Mesenchymal stem cell (in vitro differentiated cells and primary cell): Measurements from ENCODE around the gene PACRGL. TPM values are rescaled to one million over a fixed set of nuclear protein-coding genes. Genes with fewer than 3 reads are reported as not detected.
A peak's percentile ranks its signal among the peaks of the same experiment; 100 is the strongest.

Experiments
- DNase-seq: peaks from one replicate; pipeline ENCODE4 v3.0.0-alpha.2; 2013
- H2AFZ ChIP-seq: one replicate; pipeline ENCODE4 v1.6.1; 2013; ENCODE audit warnings: low read depth, mild to moderate bottlenecking, control low read depth, inconsistent platforms, low read length, moderate library complexity
- H2AK5ac ChIP-seq: 2 replicates; pipeline ENCODE4 v1.6.1; 2013; ENCODE audit warnings: low read length, moderate library complexity, mild to moderate bottlenecking, inconsistent platforms; ENCODE audit not compliant: severe bottlenecking
- H2BK120ac ChIP-seq: one replicate; pipeline ENCODE4 v1.6.1; 2013; ENCODE audit warnings: low read depth, mild to moderate bottlenecking, inconsistent platforms, low read length, moderate library complexity
- H2BK12ac ChIP-seq, 2 experiments: one replicate each; pipeline ENCODE4 v1.6.1; 2013; ENCODE audit warnings: inconsistent platforms in 2 of 2, low read length in 2 of 2, mild to moderate bottlenecking in 2 of 2, moderate library complexity in 2 of 2, control low read depth in 1 of 2
- H2BK15ac ChIP-seq: one replicate; pipeline ENCODE4 v1.6.1; 2013; ENCODE audit warnings: mild to moderate bottlenecking, low read depth, inconsistent platforms; ENCODE audit not compliant: poor library complexity, severe bottlenecking
- H2BK5ac ChIP-seq: 2 replicates; pipeline ENCODE4 v1.6.1; 2013; ENCODE audit warnings: low read depth, mild to moderate bottlenecking, low read length, control low read depth, inconsistent platforms; ENCODE audit not compliant: poor library complexity, severe bottlenecking
- H3K14ac ChIP-seq, 2 experiments: one replicate each; pipeline ENCODE4 v1.6.1; 2013; ENCODE audit warnings: inconsistent platforms in 2 of 2, low read length in 2 of 2, control low read depth in 1 of 2, mild to moderate bottlenecking in 1 of 2, moderate library complexity in 1 of 2
- H3K18ac ChIP-seq, 2 experiments: one replicate each; pipeline ENCODE4 v1.6.1; 2013; ENCODE audit warnings: inconsistent platforms in 2 of 2, low read length in 2 of 2, control low read depth in 1 of 2, low read depth in 1 of 2, mild to moderate bottlenecking in 1 of 2
- H3K23ac ChIP-seq, 2 experiments: one replicate each; pipeline ENCODE4 v1.6.1; 2013; ENCODE audit warnings: inconsistent platforms in 2 of 2, low read length in 2 of 2, mild to moderate bottlenecking in 2 of 2, moderate library complexity in 2 of 2, control low read depth in 1 of 2
- H3K27ac ChIP-seq: 2 replicates; pipeline ENCODE4 v1.5.1; 2013; ENCODE audit warnings: mild to moderate bottlenecking, moderate library complexity, low read length, control low read depth, inconsistent platforms; ENCODE audit not compliant: poor library complexity, severe bottlenecking
- H3K27me3 ChIP-seq, 2 experiments: 2 replicates each; pipeline versions ENCODE4 v1.6.1 to v1.7.0; 2013; ENCODE audit warnings: low read length in 2 of 2, mild to moderate bottlenecking in 2 of 2, moderate library complexity in 2 of 2, control low read depth in 1 of 2, inconsistent platforms in 1 of 2; ENCODE audit not compliant: control insufficient read depth in 1 of 2, insufficient read depth in 1 of 2
- H3K36me3 ChIP-seq, 2 experiments: 2 replicates each; pipeline versions ENCODE4 v1.6.1 to v1.7.0; 2013; ENCODE audit warnings: low read length in 2 of 2, control low read depth in 1 of 2, inconsistent platforms in 1 of 2, low read depth in 1 of 2, mild to moderate bottlenecking in 1 of 2; ENCODE audit not compliant: insufficient read depth in 2 of 2, control insufficient read depth in 1 of 2
- H3K4ac ChIP-seq, 2 experiments: one replicate each; pipeline ENCODE4 v1.6.1; 2013; ENCODE audit warnings: inconsistent platforms in 2 of 2, low read length in 2 of 2, mild to moderate bottlenecking in 2 of 2, moderate library complexity in 2 of 2, control low read depth in 1 of 2, low read depth in 1 of 2
- H3K4me1 ChIP-seq: 2 replicates; pipeline ENCODE4 v1.6.1; 2013; ENCODE audit warnings: low read depth, low read length, control low read depth; ENCODE audit not compliant: control insufficient read depth, insufficient read depth
- H3K4me2 ChIP-seq: 2 replicates; pipeline ENCODE4 v1.6.1; 2013; ENCODE audit warnings: low read length, mild to moderate bottlenecking, inconsistent platforms; ENCODE audit not compliant: poor library complexity, severe bottlenecking
- H3K4me3 ChIP-seq, 2 experiments: 2 replicates each; pipeline versions ENCODE4 v1.5.1 to v1.7.0; 2013; ENCODE audit warnings: low read length in 2 of 2, mild to moderate bottlenecking in 2 of 2, control low read depth in 1 of 2, low read depth in 1 of 2; ENCODE audit not compliant: insufficient read depth in 1 of 2
- H3K79me1 ChIP-seq: replicated peaks from 2 replicates; pipeline ENCODE4 v1.6.1; 2013; ENCODE audit warnings: mild to moderate bottlenecking, control low read depth, low read length, inconsistent platforms; ENCODE audit not compliant: poor library complexity, severe bottlenecking
- H3K9ac ChIP-seq: 2 replicates; pipeline ENCODE4 v1.7.0; 2013; ENCODE audit warnings: mild to moderate bottlenecking, low read length, moderate library complexity
- H3K9me3 ChIP-seq: 2 replicates; pipeline ENCODE4 v1.7.0; 2013; ENCODE audit warnings: mild to moderate bottlenecking, low read length; ENCODE audit not compliant: control insufficient read depth
- H4K8ac ChIP-seq: one replicate; pipeline ENCODE4 v1.6.1; 2013; ENCODE audit warnings: inconsistent platforms, mild to moderate bottlenecking, low read length, moderate library complexity
- H4K91ac ChIP-seq: one replicate; pipeline ENCODE4 v1.6.1; 2013; ENCODE audit warnings: mild to moderate bottlenecking, low read length, inconsistent platforms
- WGBS: methylation state at CpG from one replicate; pipeline ENCODE4 v1.1.7; 2013; ENCODE audit warnings: mixed read lengths; 5-methylcytosine and 5-hydroxymethylcytosine counted together
- polyA plus RNA-seq, 2 experiments: library from polyadenylated mRNA; stranded (reverse); fragments of 200-250 nt; gene quantifications; one replicate each; pipeline ENCODE4 v1.2.3, GENCODE V29; 2013

The PACRGL gene
- 7.6 TPM for polyA plus RNA-seq (2013, experiment 1 of 2)
- 9.2 TPM for polyA plus RNA-seq (2013, experiment 2 of 2)

DNA sequence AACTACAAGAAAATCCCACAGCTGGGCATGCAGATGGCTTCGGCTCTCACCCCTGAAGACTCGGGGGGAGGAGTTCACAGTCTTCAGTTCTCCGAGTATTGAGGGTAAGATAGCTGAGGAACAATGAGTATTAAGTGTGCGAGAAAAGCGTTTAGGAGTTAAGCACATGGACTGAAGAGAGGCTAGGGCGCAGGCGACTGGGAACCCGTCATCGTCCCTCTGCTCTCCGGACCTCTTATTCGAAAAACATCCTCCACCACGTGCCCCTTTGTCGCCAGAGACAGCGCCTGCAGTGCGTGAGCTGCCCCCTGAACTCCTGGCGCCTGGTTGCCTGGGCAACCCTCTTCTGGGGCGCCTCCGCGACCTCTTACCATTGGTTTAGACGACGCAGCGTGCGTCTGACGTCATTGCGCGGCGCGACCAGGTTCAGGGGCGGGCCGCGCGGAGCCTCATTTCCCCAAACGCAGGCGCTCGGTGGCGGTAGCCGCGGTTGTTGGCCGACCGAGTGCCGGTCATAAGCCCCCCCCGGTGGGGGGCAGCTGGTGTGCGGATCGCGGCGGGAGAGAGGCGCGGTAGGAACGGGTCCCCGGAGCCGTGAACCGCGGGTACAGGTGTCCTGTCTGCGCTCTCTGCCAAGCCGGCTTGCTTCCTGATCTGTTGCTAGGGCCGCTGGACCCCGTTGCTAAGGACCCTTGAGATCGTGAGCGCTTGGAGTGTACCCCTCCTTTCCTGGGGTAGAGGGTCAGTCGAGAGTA is at the start of gene PACRGL:
PACRGL (plus strand) TSS at position 452 of the 755 bp plus-strand sequence. CDS start 4,024 bp downstream, outside the sequence.
- peak within 1 kb of the TSS in 1 of 2 experiments; percentile 89 for H3K4ac ChIP-seq
- no peak within 1 kb of the TSS for H2AK5ac ChIP-seq
- H2BK12ac ChIP-seq, result no peak within 1 kb of the TSS
- no peak within 1 kb of the TSS for H3K14ac ChIP-seq
- H3K4me1 ChIP-seq, result peaks cover 2% of the 10 kb centered on the region
- H2BK5ac ChIP-seq, result peak within 1 kb of the TSS; percentile 20
- H3K4me3 ChIP-seq, result peak within 1 kb of the TSS; percentile 74 to 93
- H3K18ac ChIP-seq, result peak within 1 kb of the TSS in 1 of 2 experiments; percentile 28
- peak within 1 kb of the TSS; percentile 95 for H4K8ac ChIP-seq
- DNase-seq, result peak; percentile 97
- H3K9ac ChIP-seq, result peak within 1 kb of the TSS; percentile 97
- no peaks in the 10 kb centered on the region for H3K27me3 ChIP-seq
- peaks cover 14% of the 10 kb centered on the region for H3K79me1 ChIP-seq
- H3K27ac ChIP-seq, result peak within 1 kb of the TSS; percentile 43
- no peak within 1 kb of the TSS for H4K91ac ChIP-seq
- no peak within 1 kb of the TSS for H3K23ac ChIP-seq
- H2BK15ac ChIP-seq, result peak within 1 kb of the TSS; percentile 3
- peaks cover 1 to 13% of the 10 kb centered on the region in 2 experiments for H3K36me3 ChIP-seq
- H2BK120ac ChIP-seq, result no peak within 1 kb of the TSS
- H3K4me2 ChIP-seq, result peak within 1 kb of the TSS; percentile 86
- WGBS, result under 1% methylated on average over 57 of the region's 60 CpGs
- no peaks in the 10 kb centered on the region for H3K9me3 ChIP-seq
- peak within 1 kb of the TSS; percentile 89 for H2AFZ ChIP-seq

DNA sequence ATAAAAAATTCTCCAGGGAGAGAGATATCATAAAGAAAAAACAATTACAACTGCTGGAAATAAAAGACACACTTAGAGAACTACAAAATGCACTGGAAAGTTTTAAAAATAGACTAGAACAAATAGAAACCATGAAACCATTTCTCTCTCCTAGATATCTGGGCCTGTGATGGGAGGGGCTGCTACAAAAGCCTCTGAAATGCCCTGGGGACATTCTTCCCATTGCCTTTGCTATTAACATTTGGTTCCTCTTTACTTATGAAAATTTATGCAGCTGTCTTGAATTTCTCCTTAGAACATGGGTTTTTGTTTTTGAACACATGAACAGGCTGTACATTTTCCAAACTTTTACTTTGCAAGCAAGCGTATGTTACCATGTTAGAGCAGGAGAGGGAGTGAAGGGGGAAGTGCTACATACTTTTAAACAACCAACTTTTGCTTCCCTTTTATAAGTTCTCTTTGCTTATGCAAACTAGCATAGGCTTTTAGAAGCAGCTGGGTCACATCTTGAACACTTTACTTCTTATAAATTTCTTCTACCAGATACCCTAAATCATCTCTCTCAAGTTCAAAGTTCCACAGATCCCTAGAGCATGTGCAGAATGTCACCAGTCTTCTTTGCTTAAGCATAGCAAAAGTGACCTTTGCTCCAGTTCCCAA is 47.9 kb upstream of the PACRGL start:
- Histone ChIP-seq H3K4ac (no peak overlapping the region), H2BK5ac (no peak overlapping the region), H3K9me3 (peaks cover 26% of the 10 kb centered on the region), H3K4me1 (no peaks in the 10 kb centered on the region), H2BK12ac (no peak overlapping the region), H3K23ac (no peak overlapping the region), H3K4me2 (no peak overlapping the region), H3K9ac (no peak overlapping the region), H3K36me3 (no peaks in the 10 kb centered on the region), H2AFZ (no peak overlapping the region), H2AK5ac (no peak overlapping the region), H3K14ac (no peak overlapping the region), H2BK15ac (no peak overlapping the region), H3K18ac (no peak overlapping the region), H3K27me3 (peaks cover 4 to 7% of the 10 kb centered on the region in 2 experiments), H4K91ac (no peak overlapping the region), H3K27ac (no peak overlapping the region), H4K8ac (no peak overlapping the region), H2BK120ac (no peak overlapping the region), H3K79me1 (no peaks in the 10 kb centered on the region), H3K4me3 (no peak overlapping the region)
- no CpG with 5 or more reads among the region's 1 CpG for WGBS
- DNase-seq, result no peak

DNA sequence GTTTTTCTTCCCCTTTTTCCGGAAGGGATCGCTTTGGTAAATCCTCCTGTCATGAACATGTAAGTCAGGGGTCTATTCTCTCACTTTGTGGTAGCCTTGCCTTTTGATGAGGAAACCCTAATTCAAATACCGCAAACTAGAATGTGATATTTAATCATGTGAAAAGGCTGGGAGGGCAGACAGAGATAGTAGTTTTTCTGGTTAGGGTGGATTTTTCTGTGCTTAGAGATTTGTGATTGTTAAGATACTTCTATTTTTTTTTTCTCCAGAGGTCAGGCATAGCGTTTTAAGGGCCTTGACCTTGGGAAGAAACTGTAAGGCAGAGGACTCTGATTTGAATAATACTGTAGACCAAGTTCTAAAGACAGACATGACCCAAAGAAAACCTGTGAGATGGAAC is 41.8 kb upstream of the PACRGL start:
- H2BK12ac ChIP-seq, result no peak overlapping the region
- H3K79me1 ChIP-seq, result no peaks in the 10 kb centered on the region
- no peaks in the 10 kb centered on the region for H3K36me3 ChIP-seq
- H4K91ac ChIP-seq, result no peak overlapping the region
- H3K27me3 ChIP-seq, result no peaks in the 10 kb centered on the region
- H2AK5ac ChIP-seq, result no peak overlapping the region
- no peak overlapping the region for H3K18ac ChIP-seq
- no peak overlapping the region for H2BK5ac ChIP-seq
- peaks cover 6% of the 10 kb centered on the region for H3K9me3 ChIP-seq
- H2BK120ac ChIP-seq, result no peak overlapping the region
- no peak overlapping the region for H3K4me2 ChIP-seq
- H3K27ac ChIP-seq, result no peak overlapping the region
- WGBS, result 86% methylated on average over 4 of the region's 4 CpGs
- no peak overlapping the region for H3K23ac ChIP-seq
- no peak overlapping the region for H3K4me3 ChIP-seq
- H2AFZ ChIP-seq, result no peak overlapping the region
- no peak overlapping the region for H3K9ac ChIP-seq
- H3K4ac ChIP-seq, result no peak overlapping the region
- H3K4me1 ChIP-seq, result no peaks in the 10 kb centered on the region
- no peak overlapping the region for H2BK15ac ChIP-seq
- no peak overlapping the region for H4K8ac ChIP-seq
- H3K14ac ChIP-seq, result no peak overlapping the region
- DNase-seq, result no peak

DNA sequence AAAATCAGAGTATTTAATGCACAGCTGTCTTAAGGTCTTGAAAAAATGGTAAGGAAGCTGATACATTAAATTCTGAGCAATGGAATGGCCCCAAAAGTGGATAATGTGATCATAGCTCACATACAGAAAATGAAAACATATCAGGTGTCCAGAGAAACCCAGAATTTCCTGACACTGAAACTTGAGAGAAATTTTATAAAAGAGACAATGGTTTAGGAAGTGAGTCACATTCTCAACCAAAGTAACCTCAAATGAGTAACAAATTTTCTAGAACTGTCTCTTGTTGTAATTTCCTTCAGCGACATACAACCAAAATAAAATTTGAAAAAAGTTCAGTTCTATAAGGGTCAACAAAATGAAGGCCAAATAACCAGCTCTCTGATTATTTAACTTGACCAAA is 37.4 kb upstream of the PACRGL start:
- H2BK12ac ChIP-seq, result no peak overlapping the region
- H3K18ac ChIP-seq, result no peak overlapping the region
- peaks cover 0 to 8% of the 10 kb centered on the region in 2 experiments for H3K27me3 ChIP-seq
- WGBS, result 0% methylated on average over 1 of the region's 1 CpG
- H3K4ac ChIP-seq, result no peak overlapping the region
- H3K79me1 ChIP-seq, result no peaks in the 10 kb centered on the region
- no peak overlapping the region for H2BK15ac ChIP-seq
- H3K4me3 ChIP-seq, result no peak overlapping the region
- H2AK5ac ChIP-seq, result no peak overlapping the region
- no peak for DNase-seq
- no peak overlapping the region for H4K91ac ChIP-seq
- no peak overlapping the region for H2BK5ac ChIP-seq
- H2AFZ ChIP-seq, result no peak overlapping the region
- H3K4me1 ChIP-seq, result no peaks in the 10 kb centered on the region
- no peak overlapping the region for H4K8ac ChIP-seq
- H3K27ac ChIP-seq, result no peak overlapping the region
- H2BK120ac ChIP-seq, result no peak overlapping the region
- no peaks in the 10 kb centered on the region for H3K9me3 ChIP-seq
- H3K23ac ChIP-seq, result no peak overlapping the region
- H3K14ac ChIP-seq, result no peak overlapping the region
- H3K9ac ChIP-seq, result no peak overlapping the region
- no peaks in the 10 kb centered on the region for H3K36me3 ChIP-seq
- no peak overlapping the region for H3K4me2 ChIP-seq
